Right lobe of liver (tissue), 4 donors: ENCODE measurements around the gene CENPS.

Experiments used
- POLR2A ChIP-seq: fragments of 450-650 bp; IDR thresholded peaks from one replicate; pipeline ENCODE4 v1.6.1; 2017; ENCODE audit warnings: antibody characterized with exemption, mild to moderate bottlenecking
- TF ChIP-seq, protein P1 (sequence below), 4 donors: fragments of 200-600 bp in 3 of 4; fragments of 450-650 bp in 1 of 4; IDR thresholded peaks; one replicate each; pipeline versions ENCODE4 v1.5.1 to v1.8.0; 2016 to 2022; ENCODE audit warnings: antibody characterized with exemption in 4 of 4, mild to moderate bottlenecking in 2 of 4
- donor health status: DM: no; HTN: no; CAD: no.
- donor health status: DM: no; HTN: no; CAD: no.
- donor health status: DM: no; HTN: yes; CAD: no.

- TF ChIP-seq, protein P1, sequence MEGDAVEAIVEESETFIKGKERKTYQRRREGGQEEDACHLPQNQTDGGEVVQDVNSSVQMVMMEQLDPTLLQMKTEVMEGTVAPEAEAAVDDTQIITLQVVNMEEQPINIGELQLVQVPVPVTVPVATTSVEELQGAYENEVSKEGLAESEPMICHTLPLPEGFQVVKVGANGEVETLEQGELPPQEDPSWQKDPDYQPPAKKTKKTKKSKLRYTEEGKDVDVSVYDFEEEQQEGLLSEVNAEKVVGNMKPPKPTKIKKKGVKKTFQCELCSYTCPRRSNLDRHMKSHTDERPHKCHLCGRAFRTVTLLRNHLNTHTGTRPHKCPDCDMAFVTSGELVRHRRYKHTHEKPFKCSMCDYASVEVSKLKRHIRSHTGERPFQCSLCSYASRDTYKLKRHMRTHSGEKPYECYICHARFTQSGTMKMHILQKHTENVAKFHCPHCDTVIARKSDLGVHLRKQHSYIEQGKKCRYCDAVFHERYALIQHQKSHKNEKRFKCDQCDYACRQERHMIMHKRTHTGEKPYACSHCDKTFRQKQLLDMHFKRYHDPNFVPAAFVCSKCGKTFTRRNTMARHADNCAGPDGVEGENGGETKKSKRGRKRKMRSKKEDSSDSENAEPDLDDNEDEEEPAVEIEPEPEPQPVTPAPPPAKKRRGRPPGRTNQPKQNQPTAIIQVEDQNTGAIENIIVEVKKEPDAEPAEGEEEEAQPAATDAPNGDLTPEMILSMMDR (IDR thresholded peaks at IDR 0.05) = no peak
- TF ChIP-seq POLR2A = no peak
Observed at GRCh38 chr1:10479296-10479695, 49.1 kb downstream of the CENPS start.
